MCF 10A (cell line): ENCODE data around the gene KPNB1. TPM values are rescaled to one million over a fixed set of nuclear protein-coding genes. Genes with fewer than 3 reads are reported as not detected.

Experiments
- BruUV-seq: library from RNA; stranded (reverse); fragments of 400-500 nt; replicated peaks from 2 replicates; lab custom pipeline; 2021; lab: Mats Ljungman, UMichigan
- CTCF ChIA-PET: fragments of 300-600 bp; sonication (Branson Sonifier 250); formaldehyde crosslinking; extraction: SDS; loops from one replicate; lab custom pipeline; 2021; ENCODE audit warnings: antibody characterized with exemption, inconsistent platforms; lab: Yijun Ruan, JAX
- POLR2A ChIA-PET: fragments of 300-600, 350-650 bp; sonication (Branson Sonifier 250); formaldehyde crosslinking; extraction: SDS; loops from one replicate; lab custom pipeline; 2020; ENCODE audit warnings: antibody characterized with exemption, inconsistent platforms; lab: Yijun Ruan, JAX
- DNase-seq: peaks from one replicate; pipeline ENCODE4 v3.0.0-alpha.2; 2018; ENCODE audit not compliant: unreplicated experiment
- H3K27ac Mint-ChIP-seq: one replicate; pipeline ENCODE4 v1.8.0; 2022; ENCODE audit warnings: mild to moderate bottlenecking, low read depth, mixed read lengths; ENCODE audit not compliant: unreplicated experiment
- H3K27me3 Mint-ChIP-seq: one replicate; pipeline ENCODE4 v1.8.0; 2022; ENCODE audit warnings: mixed read lengths; ENCODE audit not compliant: insufficient read depth, unreplicated experiment
- H3K36me3 Mint-ChIP-seq: one replicate; pipeline ENCODE4 v1.8.0; 2022; ENCODE audit warnings: mild to moderate bottlenecking, moderate library complexity, mixed read lengths; ENCODE audit not compliant: insufficient read depth, unreplicated experiment
- H3K4me1 Mint-ChIP-seq: one replicate; pipeline ENCODE4 v1.8.0; 2022; ENCODE audit warnings: mixed read lengths; ENCODE audit not compliant: insufficient read depth, unreplicated experiment
- H3K4me3 Mint-ChIP-seq: one replicate; pipeline ENCODE4 v1.8.0; 2022; ENCODE audit warnings: mild to moderate bottlenecking, moderate library complexity, mixed read lengths; ENCODE audit not compliant: unreplicated experiment
- H3K9me3 Mint-ChIP-seq: one replicate; pipeline ENCODE4 v1.8.0; 2022; ENCODE audit warnings: mixed read lengths; ENCODE audit not compliant: unreplicated experiment
- intact Hi-C: fragments of 100-400 bp; cut with micrococcal nuclease; formaldehyde crosslinking; loops from 2 replicates; pipeline ENCODE4 v1.14.1; 2022
- total RNA-seq: library from RNA; stranded (reverse); gene quantifications from 2 replicates; pipeline ENCODE4 v1.2.3, GENCODE V29; 2022
- TF ChIP-seq, protein P1 (sequence below): fragments of 200-600 bp; IDR thresholded peaks from one replicate; pipeline ENCODE4 v1.8.0; 2022; ENCODE audit warnings: antibody characterized with exemption, mild to moderate bottlenecking; ENCODE audit not compliant: unreplicated experiment

KPNB1 gene
- total RNA-seq, 1 experiment from 2014 or later, result 609 TPM

DNA sequence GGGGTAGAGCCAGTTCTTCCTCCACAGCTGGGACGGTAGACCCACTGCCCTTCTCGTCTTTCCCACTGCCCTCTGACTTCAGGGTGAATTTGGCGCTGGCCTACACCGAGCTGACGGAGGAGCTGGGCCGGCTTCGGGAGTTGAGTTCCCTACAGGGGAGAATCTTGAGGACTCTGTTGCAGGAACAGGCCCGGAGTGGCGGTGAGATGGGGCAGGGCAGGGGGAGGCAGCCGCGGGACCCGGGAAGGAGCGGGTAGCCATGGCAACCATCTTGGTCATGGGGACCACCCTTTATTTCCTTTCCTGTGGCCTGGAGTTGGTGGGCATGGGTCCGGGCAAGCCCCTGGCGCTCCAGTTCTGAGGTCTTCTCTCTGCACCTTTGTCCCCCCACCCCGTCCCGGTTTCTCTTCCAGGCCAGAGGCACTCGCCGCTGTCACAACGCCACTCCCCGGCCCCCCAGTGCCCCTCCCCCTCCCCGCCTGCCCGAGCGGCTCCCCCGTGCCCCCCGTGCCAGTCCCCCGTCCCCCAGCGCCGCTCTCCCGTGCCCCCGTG, 58.7 kb downstream of the KPNB1 start:
- POLR2A ChIA-PET, result no interaction called here
- TF ChIP-seq, protein P1, sequence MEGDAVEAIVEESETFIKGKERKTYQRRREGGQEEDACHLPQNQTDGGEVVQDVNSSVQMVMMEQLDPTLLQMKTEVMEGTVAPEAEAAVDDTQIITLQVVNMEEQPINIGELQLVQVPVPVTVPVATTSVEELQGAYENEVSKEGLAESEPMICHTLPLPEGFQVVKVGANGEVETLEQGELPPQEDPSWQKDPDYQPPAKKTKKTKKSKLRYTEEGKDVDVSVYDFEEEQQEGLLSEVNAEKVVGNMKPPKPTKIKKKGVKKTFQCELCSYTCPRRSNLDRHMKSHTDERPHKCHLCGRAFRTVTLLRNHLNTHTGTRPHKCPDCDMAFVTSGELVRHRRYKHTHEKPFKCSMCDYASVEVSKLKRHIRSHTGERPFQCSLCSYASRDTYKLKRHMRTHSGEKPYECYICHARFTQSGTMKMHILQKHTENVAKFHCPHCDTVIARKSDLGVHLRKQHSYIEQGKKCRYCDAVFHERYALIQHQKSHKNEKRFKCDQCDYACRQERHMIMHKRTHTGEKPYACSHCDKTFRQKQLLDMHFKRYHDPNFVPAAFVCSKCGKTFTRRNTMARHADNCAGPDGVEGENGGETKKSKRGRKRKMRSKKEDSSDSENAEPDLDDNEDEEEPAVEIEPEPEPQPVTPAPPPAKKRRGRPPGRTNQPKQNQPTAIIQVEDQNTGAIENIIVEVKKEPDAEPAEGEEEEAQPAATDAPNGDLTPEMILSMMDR, result no peak
- Mint-ChIP-seq H3K27ac (no peak overlapping the region), H3K4me3 (no peak overlapping the region), H3K4me1 (peaks cover 8% of the 10 kb centered on the region), H3K27me3 (peaks cover 44% of the 10 kb centered on the region), H3K9me3 (no peaks in the 10 kb centered on the region), H3K36me3 (no peaks in the 10 kb centered on the region)
- CTCF ChIA-PET, result interaction anchor here (0.6 to 1.4 kb wide), 4 partner anchors 9 to 96 kb away, joined by 3 to 5 read pairs (median 4); no protein-coding TSS in a partner anchor
- BruUV-seq, result no TSS peak
- intact Hi-C loops, result no loop called here
- DNase-seq, result no peak

DNA sequence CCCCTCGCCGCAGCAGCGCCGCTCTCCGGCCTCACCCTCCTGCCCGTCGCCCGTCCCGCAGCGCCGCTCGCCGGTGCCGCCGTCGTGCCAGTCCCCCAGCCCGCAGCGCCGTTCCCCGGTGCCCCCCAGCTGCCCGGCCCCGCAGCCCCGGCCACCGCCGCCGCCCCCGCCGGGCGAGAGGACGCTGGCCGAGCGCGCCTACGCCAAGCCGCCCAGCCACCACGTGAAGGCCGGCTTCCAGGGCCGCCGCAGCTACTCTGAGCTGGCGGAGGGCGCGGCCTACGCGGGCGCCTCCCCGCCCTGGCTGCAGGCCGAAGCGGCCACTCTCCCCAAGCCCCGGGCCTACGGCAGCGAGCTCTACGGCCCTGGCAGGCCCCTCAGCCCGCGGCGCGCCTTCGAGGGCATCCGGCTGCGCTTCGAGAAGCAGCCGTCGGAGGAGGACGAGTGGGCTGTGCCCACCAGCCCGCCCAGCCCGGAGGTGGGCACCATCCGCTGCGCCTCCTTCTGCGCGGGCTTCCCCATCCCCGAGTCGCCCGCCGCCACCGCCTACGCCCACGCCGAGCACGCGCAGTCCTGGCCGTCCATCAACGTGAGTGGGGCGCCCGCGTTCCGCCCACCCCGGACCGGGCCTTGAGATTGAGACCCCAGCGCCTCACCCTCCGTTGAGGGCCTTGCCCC, 59.3 kb downstream of the KPNB1 start:
- Mint-ChIP-seq H3K27me3 (peaks cover 50% of the 10 kb centered on the region), H3K4me3 (no peak overlapping the region), H3K27ac (no peak overlapping the region), H3K36me3 (no peaks in the 10 kb centered on the region), H3K9me3 (no peaks in the 10 kb centered on the region), H3K4me1 (peaks cover 8% of the 10 kb centered on the region)
- intact Hi-C loops, result no loop called here
- ChIA-PET POLR2A (no interaction called here), CTCF (interaction anchor here (0.6 kb wide), 1 partner anchor 25 kb away, joined by 3 read pairs; no protein-coding TSS in a partner anchor)
- BruUV-seq, result no TSS peak
- TF ChIP-seq, protein P1, result no peak
- DNase-seq, result no peak

DNA sequence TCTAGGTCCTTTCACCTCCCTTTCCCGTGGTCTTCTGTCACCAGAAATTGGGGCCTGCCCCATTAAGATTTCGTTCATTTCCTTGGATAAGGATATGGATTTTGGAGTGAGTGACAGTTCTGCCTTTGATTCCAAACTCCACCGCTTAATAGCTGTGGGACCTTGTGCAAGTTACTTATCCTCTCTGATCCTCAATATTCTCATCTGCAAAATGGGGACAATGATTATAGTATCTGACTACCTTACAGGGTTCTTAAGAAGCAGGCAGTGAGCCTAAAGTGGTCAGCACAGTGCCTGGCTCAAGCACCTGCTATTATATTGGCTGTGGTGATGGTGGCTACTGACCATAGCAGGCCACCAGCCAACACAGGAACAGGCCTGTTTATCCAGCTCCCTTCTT, 59.9 kb downstream of the KPNB1 start:
- Mint-ChIP-seq H3K4me3 (no peak overlapping the region), H3K4me1 (peaks cover 8% of the 10 kb centered on the region), H3K36me3 (no peaks in the 10 kb centered on the region), H3K27me3 (peaks cover 50% of the 10 kb centered on the region), H3K9me3 (no peaks in the 10 kb centered on the region), H3K27ac (no peak overlapping the region)
- BruUV-seq, result no TSS peak
- TF ChIP-seq, protein P1, result no peak
- CTCF ChIA-PET, result no interaction called here
- no peak for DNase-seq
- intact Hi-C loops, result no loop called here
- POLR2A ChIA-PET, result no interaction called here

DNA sequence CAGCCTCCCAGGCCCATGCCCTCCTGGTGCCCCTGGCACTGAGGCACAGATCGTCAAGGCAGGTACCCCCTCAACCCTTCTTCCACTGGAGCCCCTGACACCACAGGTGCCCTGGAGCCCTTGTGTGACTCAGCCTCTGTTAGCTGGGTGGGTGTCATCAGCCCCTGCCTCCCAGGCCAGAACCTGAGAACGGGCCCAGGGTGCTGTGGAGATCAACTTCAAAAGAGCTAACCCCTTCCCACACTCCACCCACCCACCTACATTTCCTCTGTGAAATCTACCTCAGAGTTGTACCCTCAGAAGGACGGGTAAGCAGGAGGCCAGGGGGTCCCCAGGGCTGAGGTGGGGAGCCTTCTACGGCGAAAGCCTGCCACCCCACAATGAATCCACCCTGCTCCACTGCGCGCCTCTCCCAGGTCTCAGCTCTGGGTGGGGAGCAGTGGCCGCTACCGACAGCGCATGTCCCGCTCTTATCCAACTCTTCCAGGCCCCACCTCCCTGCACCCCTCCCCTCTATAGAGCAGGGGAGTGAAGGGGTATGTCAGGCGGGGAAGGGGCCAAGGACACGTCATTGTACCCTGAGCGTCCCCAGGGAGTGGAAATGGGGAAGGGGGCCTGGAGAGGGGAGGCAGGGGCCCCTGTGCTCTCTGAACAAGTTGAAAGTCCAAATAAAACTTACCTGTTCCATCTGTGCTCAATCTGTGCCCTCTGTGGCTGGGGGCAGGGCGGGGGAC, 61.8 kb downstream of the KPNB1 start:
- no peak for DNase-seq
- intact Hi-C loops, result no loop called here
- TF ChIP-seq, protein P1, result no peak
- H3K9me3 Mint-ChIP-seq, result no peaks in the 10 kb centered on the region
- H3K36me3 Mint-ChIP-seq, result no peaks in the 10 kb centered on the region
- BruUV-seq, result no TSS peak
- peaks cover 50% of the 10 kb centered on the region for H3K27me3 Mint-ChIP-seq
- no peaks in the 10 kb centered on the region for H3K4me1 Mint-ChIP-seq
- ChIA-PET POLR2A (no interaction called here), CTCF (no interaction called here)
- no peak overlapping the region for H3K27ac Mint-ChIP-seq
- no peak overlapping the region for H3K4me3 Mint-ChIP-seq
